Activated T-cell treated with anti-CD3 and anti-CD28 coated beads, Interleukin-2, amount 50 U/mL, for 72 hours (primary cell): ENCODE measurements around the gene LGALS12. TPM values are rescaled to one million over a fixed set of nuclear protein-coding genes. Genes with fewer than 3 reads are reported as not detected.

Source experiments
- ATAC-seq, 2 donors: fragments of 150-1000 bp; cut with Tn5 transposase; replicated peaks in 1 of 2; 2 replicates each; pipeline ENCODE4 v1.10.0; 2021; ENCODE audit warnings: moderate library complexity in 2 of 2, mild to moderate bottlenecking in 1 of 2
- DNase-seq, 2 donors: peaks; one replicate each; pipeline ENCODE4 v3.0.0; 2021 to 2022; ENCODE audit warnings: mixed read lengths in 1 of 2
- H3K27ac Mint-ChIP-seq: one replicate; pipeline ENCODE4 v1.8.0; 2022; ENCODE audit warnings: mild to moderate bottlenecking, moderate library complexity, mixed read lengths
- H3K27me3 Mint-ChIP-seq: one replicate; pipeline ENCODE4 v1.8.0; 2022; ENCODE audit warnings: low read depth, mixed read lengths
- H3K36me3 Mint-ChIP-seq, 2 donors: one replicate each; pipeline ENCODE4 v1.8.0; 2022; ENCODE audit warnings: mixed read lengths in 2 of 2, mild to moderate bottlenecking in 1 of 2; ENCODE audit not compliant: insufficient read depth in 2 of 2
- H3K4me1 Mint-ChIP-seq: one replicate; pipeline ENCODE4 v1.8.0; 2022; ENCODE audit warnings: low read depth, mixed read lengths
- H3K4me3 Mint-ChIP-seq, 2 donors: one replicate each; pipeline ENCODE4 v1.8.0; 2022; ENCODE audit warnings: mild to moderate bottlenecking in 2 of 2, mixed read lengths in 2 of 2, moderate library complexity in 2 of 2
- H3K9me3 Mint-ChIP-seq, 2 donors: one replicate each; pipeline ENCODE4 v1.8.0; 2022; ENCODE audit warnings: mixed read lengths in 2 of 2
- total RNA-seq, 2 donors: library from RNA; stranded (reverse); gene quantifications; one replicate each; pipeline ENCODE4 v1.2.3, GENCODE V29; 2022

LGALS12 gene
- total RNA-seq, 2 donors from 2014 or later = 0.37 to 0.38 TPM

DNA sequence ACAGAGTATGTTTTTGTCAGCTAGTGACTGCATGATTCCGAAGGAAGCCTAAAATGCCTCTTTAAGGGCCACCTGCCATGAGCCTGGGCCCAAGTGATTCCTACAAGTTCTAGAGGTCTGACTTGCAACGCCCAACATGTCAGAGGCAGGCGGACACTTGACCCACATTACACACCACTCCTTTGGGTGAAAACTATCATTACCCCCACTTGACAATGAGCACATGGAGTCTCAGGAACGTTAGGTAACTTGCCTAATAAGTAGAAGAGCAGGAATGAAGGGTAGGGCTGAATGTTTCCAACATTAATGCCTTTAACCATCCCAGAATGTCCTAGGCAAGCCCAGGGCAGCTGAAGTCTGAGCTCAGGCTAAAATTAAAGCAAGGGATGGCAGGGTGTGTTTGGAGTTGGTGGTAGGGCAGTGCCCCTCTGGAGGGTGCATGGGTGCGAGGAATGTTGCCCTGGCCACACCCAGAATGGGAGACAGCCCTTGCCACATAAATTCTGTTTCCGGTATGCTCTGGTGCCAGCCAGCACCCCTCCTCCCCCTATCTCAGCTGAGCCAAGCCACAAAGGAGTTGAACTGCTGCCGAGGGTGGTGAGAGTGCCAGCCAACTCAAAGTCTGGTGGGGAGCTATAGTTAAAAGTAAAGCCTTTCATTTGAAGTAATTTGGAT lies 54.8 kb downstream of the LGALS12 start:
- no peaks in the 10 kb centered on the region for H3K27me3 Mint-ChIP-seq
- H3K9me3 Mint-ChIP-seq = no peaks in the 10 kb centered on the region
- ATAC-seq = no peak
- peak overlapping the region in 1 of 2 donors; percentile 0 for H3K4me3 Mint-ChIP-seq
- DNase-seq = no peak
- H3K36me3 Mint-ChIP-seq = no peaks in the 10 kb centered on the region
- H3K4me1 Mint-ChIP-seq = peaks cover 49% of the 10 kb centered on the region
- no peak overlapping the region for H3K27ac Mint-ChIP-seq

DNA sequence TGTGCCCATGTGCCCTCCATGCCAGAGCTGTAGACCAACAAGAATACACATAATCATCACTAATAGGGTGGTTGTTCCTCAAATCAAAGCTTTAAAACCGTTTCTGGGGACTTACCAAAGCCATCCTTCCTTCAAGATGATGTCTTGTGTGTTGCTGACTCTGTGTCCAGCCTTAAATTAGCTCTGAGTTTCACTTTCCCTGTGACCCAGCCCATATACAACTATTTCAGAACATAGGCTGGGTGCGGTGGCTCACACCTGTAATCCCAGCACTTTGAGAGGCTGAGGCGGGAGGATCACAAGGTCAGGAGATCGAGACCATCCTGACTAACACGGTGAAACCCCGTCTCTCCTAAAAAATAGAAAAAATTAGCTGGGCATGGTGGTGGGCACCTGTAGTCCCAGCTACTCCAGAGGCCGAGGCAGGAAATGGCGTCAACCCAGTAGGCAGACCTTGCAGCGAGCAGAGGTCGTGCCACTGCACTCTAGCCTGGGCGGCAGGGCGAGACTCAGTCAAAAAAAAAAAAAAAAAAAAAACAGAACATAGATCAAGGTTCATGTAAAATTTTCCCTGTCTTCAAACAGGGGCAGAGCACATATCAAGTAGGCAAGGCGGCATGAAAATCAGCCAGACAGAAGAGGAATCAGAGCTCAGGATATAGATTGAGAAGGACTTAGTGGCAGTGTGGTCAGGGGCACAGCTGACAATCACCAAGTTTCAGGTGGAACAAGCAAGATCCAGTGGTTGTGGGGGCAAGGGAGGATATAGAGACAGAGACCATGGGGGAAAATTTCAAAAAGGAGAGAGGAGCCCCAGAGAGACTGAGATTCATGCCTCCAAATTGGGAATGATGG lies 57.5 kb downstream of the LGALS12 start, which contains the start of gene PLAAT2:
Gene PLAAT2 (minus strand): TSS at position 179 of the 855 bp plus-strand sequence. CDS start 55 bp downstream, at position 124.
- no peaks in the 10 kb centered on the region for H3K36me3 Mint-ChIP-seq
- H3K27me3 Mint-ChIP-seq = no peaks in the 10 kb centered on the region
- peaks cover 64% of the 10 kb centered on the region for H3K4me1 Mint-ChIP-seq
- DNase-seq = no peak
- ATAC-seq = no peak
- H3K4me3 Mint-ChIP-seq = peak within 1 kb of the TSS; percentile 28 to 46
- no peak within 1 kb of the TSS for H3K27ac Mint-ChIP-seq
- H3K9me3 Mint-ChIP-seq = no peaks in the 10 kb centered on the region

- peaks cover 64% of the 10 kb centered on the region for H3K4me1 Mint-ChIP-seq
- H3K36me3 Mint-ChIP-seq = no peaks in the 10 kb centered on the region
- no peaks in the 10 kb centered on the region for H3K9me3 Mint-ChIP-seq
- DNase-seq (peak; percentile 56 to 57), ATAC-seq (peak; percentile 61 to 66)
- H3K27ac Mint-ChIP-seq = no peak overlapping the region
- H3K27me3 Mint-ChIP-seq = no peaks in the 10 kb centered on the region
- H3K4me3 Mint-ChIP-seq = peak overlapping the region; percentile 34 to 46
Measured at GRCh38 chr11:63564056-63564774, 58.3 kb downstream of the LGALS12 start.

DNA sequence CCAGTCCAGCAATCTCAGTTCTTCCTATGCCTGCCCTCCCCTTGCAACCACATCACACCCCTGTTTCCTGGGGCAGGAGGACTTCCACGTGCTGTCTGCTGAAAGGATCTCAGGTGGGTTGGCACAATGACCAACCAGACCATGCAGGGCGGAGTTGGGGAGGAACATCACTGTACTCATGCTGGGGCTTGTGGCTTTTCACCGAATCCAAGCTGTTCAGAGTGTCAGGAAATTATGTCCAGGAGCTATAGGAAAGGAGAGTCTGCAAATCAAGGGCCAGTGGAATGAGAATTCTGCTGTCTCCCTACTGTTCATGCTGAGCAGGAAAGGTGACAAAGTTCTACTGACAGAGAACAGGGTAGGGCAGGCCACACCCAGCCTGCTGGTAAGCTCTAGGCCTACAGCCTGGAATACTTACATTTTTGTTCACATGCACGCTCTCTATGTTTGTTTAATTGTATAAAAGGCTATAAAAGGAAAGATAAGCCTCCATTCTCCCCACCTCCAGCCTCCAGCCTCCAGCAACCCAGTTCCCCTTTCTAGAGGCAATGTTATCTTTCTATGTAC lies 59.0 kb downstream of the LGALS12 start:
- H3K36me3 Mint-ChIP-seq = no peaks in the 10 kb centered on the region
- no peaks in the 10 kb centered on the region for H3K9me3 Mint-ChIP-seq
- ATAC-seq (no peak), DNase-seq (no peak)
- no peaks in the 10 kb centered on the region for H3K27me3 Mint-ChIP-seq
- H3K27ac Mint-ChIP-seq = no peak overlapping the region
- H3K4me3 Mint-ChIP-seq = peak overlapping the region; percentile 34 to 41
- peaks cover 64% of the 10 kb centered on the region for H3K4me1 Mint-ChIP-seq

Other genes with a start within 250 kb of the LGALS12 start
- gene SLC22A9, start 136.3 kb upstream of the LGALS12 start, total RNA-seq = not detected
- gene PLAAT5, start 14.9 kb upstream of the LGALS12 start, total RNA-seq = 1 to 10 TPM; 1.7 to 2.8 TPM
- gene PLAAT4, start 30.7 kb downstream of the LGALS12 start, total RNA-seq = 100 to 1,000 TPM in 1 of 2 donors, 10 to 100 TPM in 1; 60.6 to 101 TPM
- under 1 TPM in 1 of 2 donors, not detected in 1; 0.35 TPM for gene PLAAT2, start 57.3 kb downstream of the LGALS12 start, total RNA-seq
- 10 to 100 TPM in 1 of 2 donors, 1 to 10 TPM in 1; 6.3 to 11.5 TPM for gene PLAAT3, start 108.3 kb downstream of the LGALS12 start, total RNA-seq
- gene ATL3, start 165.3 kb downstream of the LGALS12 start, total RNA-seq = 10 to 100 TPM; 42.6 to 47.0 TPM
- gene RTN3, start 175.4 kb downstream of the LGALS12 start, total RNA-seq = 10 to 100 TPM; 89.9 to 91.3 TPM